ENCODE results near the gene GPR142. TPM values are rescaled to one million over a fixed set of nuclear protein-coding genes. Genes with fewer than 3 reads are reported as not detected.

The GPR142 gene
- total RNA-seq, 1 donor from 2014 or later = not detected

GRCh38 chr17:74356646-74357465, 10.4 kb upstream of the GPR142 start:
- Histone ChIP-seq H3K27ac (no peak overlapping the region), H3K27me3 (peaks cover 17% of the 10 kb centered on the region), H3K9me3 (no peaks in the 10 kb centered on the region), H3K36me3 (no peaks in the 10 kb centered on the region), H3K4me1 (peaks cover 0 to 5% of the 10 kb centered on the region in 2 donors), H3K4me3 (peak overlapping the region; percentile 26 to 39)
- no peak for TF ChIP-seq CTCF (IDR thresholded peaks at IDR 0.05)
- intact Hi-C loops (cut with DNase I) = no loop called here
- DNase-seq (ENCODE audit: low spot score in 2 of 2) = no peak

DNA sequence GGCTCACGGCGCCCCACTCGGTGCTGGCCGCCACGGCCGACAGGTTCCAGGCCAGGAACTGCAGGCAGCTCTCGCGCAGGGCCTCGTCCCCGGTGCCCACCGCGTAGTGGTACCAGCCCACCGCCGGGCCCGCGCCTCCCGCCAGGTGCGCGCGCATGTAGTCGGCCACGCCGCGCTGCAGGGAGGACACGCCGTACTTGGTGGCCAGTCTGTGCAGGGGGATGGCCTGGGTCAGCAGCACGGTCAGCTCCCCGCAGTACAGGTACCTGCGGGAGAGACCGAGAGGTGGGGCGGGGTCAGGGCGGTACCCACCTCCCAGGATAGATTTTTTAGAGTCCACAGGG, 9.9 kb upstream of the GPR142 start:
- TF ChIP-seq CTCF (IDR thresholded peaks at IDR 0.05) = no peak
- no peaks in the 10 kb centered on the region for H3K36me3 ChIP-seq
- intact Hi-C loops (cut with DNase I) = no loop called here
- H3K27me3 ChIP-seq = peaks cover 19% of the 10 kb centered on the region
- H3K4me1 ChIP-seq = peaks cover 0 to 5% of the 10 kb centered on the region in 2 donors
- no peak overlapping the region for H3K27ac ChIP-seq
- no peak for DNase-seq (ENCODE audit: low spot score in 2 of 2)
- H3K4me3 ChIP-seq = peak overlapping the region; percentile 9 to 39
- H3K9me3 ChIP-seq = no peaks in the 10 kb centered on the region

DNA sequence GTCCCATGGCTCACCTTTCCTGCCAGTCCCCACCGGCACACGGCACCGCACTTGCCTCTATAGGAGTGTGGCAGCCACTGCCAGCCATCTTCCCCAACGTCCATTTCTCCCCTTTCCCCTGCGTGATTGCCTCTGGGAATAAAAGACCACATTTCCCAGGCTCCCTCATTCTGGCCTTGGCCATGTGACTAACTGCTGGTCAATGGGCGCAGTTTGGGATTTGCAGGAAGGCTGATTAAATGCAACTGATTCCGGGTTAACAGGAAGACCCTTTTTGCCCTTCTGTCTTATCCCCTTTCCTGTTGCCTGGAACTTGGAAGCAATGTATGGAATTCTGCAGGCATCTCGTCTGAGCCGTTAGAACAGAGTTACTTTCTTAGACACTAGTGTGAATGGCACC, 8.6 kb upstream of the GPR142 start:
- Histone ChIP-seq H3K4me3 (no peak overlapping the region), H3K27ac (no peak overlapping the region), H3K36me3 (no peaks in the 10 kb centered on the region), H3K4me1 (peaks cover 0 to 5% of the 10 kb centered on the region in 2 donors), H3K27me3 (peaks cover 19% of the 10 kb centered on the region), H3K9me3 (no peaks in the 10 kb centered on the region)
- TF ChIP-seq CTCF (IDR thresholded peaks at IDR 0.05) = no peak
- intact Hi-C loops (cut with DNase I) = no loop called here
- DNase-seq (ENCODE audit: low spot score in 2 of 2) = no peak

DNA sequence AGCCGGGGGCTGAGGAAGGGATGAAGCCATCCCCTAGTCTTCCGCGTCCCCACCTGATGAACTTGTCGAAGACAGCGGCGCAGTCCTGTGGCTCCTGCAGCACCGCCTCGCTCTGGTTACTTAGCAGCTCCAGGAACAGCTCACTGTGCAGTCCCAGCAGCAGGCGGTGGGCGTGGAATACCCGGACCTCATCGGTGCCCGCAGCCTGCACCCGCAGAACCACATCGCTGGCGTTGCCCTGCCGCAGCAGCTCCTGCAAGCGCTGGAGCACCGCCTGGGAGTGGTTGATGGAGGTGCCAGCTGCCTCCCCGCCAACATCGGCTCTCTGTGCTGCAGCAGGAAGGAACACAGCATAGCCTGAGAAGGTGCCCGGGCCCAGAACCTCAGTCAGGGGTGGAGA, 7.4 kb upstream of the GPR142 start:
- H3K27me3 ChIP-seq = peaks cover 19% of the 10 kb centered on the region
- H3K4me1 ChIP-seq = peaks cover 0 to 5% of the 10 kb centered on the region in 2 donors
- no peak for TF ChIP-seq CTCF (IDR thresholded peaks at IDR 0.05)

DNA sequence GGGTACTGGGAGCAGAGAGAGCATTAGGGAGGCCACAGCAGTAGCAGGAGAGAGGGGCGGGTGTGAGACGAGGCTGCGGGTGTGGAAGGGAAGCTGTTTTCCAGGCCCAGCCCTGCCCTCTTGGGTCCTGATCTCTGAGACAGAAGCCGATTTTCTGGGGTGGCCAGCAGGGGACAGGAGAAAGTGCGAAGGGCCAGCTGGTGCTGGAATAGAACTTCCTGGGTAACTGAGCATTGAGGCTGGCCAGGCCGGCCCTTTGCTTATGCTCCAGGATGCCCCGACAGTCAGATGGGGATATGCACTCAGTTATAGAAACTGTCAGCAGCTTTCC, 6.4 kb upstream of the GPR142 start:
- DNase-seq (ENCODE audit: low spot score in 2 of 2) = no peak
- intact Hi-C loops (cut with DNase I) = no loop called here
- TF ChIP-seq CTCF (IDR thresholded peaks at IDR 0.05) = no peak
- Histone ChIP-seq H3K4me3 (no peak overlapping the region), H3K4me1 (peaks cover 0 to 5% of the 10 kb centered on the region in 2 donors), H3K9me3 (no peaks in the 10 kb centered on the region), H3K36me3 (no peaks in the 10 kb centered on the region), H3K27ac (no peak overlapping the region), H3K27me3 (peaks cover 19% of the 10 kb centered on the region)

More for the DNA sequence above, 7.4 kb upstream of the GPR142 start:
- no peak for DNase-seq (ENCODE audit: low spot score in 2 of 2)
- Histone ChIP-seq H3K27ac (no peak overlapping the region), H3K4me3 (no peak overlapping the region), H3K36me3 (no peaks in the 10 kb centered on the region), H3K9me3 (no peaks in the 10 kb centered on the region)
- intact Hi-C loops (cut with DNase I) = no loop called here
